Raji (cell line): ENCODE data around the gene ABI1.

Source experiments
- POLR2A ChIP-seq: IDR thresholded peaks from 2 replicates; pipeline ENCODE4 v1.6.1; 2011; ENCODE audit warnings: low read depth, low read length, control low read depth; ENCODE audit not compliant: insufficient read depth

The ABI1 gene

DNA sequence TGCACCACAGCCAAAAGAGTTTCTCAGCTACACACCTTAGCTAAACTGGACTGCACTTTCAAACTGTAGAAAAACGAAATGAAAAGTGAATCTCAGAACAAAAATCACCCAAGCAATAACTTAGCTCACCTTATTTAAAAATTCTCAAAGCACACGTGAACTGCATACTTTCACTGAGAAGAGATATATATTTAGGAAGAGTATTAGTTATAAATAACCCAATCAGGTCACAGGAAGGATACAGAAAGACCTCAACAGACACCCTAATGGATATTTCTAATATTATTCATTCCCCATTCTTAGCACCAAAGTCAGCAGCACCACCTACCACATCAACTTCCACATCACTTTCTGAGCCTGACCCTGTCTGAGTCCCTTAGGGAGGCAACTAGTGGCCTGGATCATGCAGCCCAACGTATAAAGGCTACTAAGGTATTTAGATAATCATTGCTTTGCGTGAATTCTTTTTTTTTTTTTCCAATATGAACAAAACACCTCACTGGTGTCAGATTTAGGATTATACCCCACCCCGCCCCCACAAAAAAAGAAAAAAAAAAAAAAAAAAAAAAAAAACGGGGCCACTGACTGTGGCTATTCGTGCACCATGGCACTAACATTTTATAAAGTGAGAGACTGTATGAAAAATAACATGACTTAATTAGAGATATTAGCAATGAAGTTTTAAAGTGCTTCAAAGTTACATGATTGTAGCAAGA is 2.6 kb downstream of the ABI1 start:
- TF ChIP-seq POLR2A = no peak

DNA sequence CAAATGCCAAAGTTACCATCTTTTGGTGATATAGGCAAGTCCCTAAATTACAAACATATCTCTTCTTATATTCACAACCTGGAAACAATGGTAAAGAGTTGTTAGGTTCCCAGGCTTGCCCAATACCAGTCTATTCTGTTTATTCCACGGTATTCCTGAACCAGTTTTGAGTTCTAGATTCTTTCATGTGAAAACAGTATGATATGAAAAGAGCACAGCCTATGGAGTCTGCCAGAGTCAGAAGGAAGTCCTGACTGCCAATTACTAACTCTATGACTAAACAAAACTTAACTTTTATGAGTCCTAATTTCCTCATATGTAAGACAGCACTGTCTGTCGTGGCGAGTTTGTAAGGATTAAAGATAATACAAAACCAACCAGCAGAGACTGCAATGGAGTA is 5.6 kb downstream of the ABI1 start:
- no peak for TF ChIP-seq POLR2A

DNA sequence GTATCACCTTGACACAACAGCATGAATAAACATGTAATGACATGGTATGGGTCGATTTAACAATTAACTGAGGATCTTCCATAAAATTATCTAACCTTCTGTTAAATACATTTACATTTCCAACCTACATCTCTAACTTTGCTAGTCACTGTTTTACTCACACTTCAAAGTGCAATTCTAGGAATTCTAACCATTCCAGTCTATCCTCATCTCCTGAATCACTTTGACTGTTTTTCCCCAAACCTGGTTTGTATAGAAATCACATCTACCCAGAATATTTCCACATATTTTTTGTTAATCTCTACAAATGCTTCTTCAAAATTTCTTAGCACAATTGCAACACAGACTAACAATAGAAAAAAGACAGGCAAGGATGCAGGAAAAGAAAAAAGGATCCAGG is 6.2 kb downstream of the ABI1 start:
- TF ChIP-seq POLR2A = no peak

DNA sequence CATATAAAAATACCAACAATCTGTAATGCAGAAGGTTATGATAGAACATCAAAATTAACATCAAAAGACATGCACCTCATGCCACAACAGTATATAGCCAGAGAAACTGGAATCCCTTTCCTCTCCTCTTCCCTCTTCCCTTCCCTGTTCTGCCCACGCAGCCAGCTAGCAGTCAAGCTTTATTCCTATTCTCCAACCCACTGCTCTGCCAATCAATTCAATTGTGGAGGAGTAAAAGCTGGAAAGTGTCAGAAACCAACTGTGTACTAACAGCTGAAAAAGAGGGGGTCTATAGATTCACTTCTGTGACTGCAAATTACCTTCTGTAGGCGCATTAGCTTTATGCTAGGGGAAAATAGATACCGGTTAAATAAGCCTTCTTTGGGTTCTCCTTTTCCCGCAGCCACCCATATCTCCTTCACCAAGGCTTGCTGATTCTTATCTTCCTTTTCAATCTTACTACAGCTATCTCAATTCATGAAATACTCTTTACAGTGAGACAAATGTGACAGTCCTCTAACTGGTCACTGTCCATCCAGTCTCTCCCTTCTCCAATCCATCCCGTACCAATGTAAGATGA is 16.3 kb downstream of the ABI1 start:
- TF ChIP-seq POLR2A = no peak

DNA sequence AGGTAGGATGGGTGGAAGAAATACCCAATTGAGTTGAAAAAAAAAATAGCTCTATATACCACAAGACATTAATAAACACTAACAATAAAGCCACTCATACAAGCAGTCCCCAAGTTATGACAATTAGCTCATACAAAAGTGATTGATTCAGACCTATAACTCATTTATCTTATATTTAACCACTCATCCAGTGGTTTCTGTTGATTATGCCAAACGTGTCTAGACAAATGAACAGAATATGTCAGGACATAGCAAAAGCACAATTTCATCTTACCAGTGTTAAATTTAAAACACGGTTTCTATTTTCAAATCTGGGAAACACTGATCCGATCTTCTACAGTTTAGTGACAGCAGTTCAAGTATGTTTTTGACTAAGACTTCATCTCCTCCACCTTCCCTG is 17.0 kb downstream of the ABI1 start:
- no peak for TF ChIP-seq POLR2A

DNA sequence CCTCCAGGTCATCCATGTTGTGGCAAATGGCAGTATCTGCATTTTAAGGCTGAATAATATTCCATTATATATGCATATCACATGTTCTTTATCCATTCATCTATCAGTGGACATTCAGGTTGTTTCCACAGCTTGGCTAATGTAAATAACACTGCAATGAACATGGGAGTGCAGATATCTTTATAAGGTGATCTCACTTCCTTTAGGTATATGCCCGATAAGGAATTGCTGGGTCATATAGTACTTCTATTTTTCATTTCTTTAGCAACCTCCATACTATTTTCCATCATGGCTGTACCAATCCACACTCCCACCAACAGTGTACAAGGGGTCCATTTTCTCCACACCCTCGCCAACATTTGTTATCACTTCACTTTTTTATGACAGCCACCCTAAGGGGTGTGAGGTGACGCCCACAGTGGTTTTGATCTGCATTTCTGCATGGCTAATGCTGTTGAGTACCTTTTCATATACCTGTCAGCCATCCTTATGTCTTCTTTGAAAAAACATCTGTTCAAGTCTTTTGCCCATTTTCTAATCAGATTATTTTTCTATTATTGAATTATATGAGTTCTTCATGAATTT is 18.9 kb downstream of the ABI1 start:
- TF ChIP-seq POLR2A = no peak

DNA sequence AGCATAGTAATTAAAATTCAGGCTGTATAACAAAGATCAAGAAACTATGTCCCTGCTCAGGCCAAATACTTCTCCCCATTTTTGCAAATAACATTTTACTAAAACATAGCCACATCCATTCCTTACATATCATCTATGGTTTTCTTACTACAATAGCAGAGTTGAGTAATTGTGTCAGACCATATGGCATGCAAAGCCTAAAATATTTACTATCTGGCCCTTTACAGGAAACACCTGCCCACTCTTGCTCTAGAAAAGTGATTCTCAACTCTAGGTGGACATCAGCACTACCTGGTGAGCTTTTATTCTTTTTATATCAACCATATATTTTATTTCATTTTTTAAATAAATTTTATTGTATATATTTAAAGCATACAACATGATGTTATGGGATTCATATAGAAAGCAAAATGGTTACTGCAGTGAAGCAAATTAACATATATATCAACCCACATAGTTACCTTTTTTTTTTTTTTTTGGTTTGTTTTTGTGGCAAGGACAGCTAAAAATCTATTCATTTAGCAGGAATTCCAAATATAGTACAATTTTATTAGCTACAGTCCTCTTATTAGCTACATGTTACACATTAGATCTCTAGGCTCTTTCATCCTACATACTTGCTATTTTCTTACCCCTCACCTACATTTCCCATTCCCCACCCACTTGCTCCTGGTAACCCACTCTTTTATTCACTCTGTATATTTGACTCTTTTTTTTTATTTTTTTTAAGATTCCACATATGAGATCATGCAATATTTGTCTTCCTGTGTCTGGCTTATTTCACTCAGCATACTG is 19.6 kb downstream of the ABI1 start:
- no peak for TF ChIP-seq POLR2A

DNA sequence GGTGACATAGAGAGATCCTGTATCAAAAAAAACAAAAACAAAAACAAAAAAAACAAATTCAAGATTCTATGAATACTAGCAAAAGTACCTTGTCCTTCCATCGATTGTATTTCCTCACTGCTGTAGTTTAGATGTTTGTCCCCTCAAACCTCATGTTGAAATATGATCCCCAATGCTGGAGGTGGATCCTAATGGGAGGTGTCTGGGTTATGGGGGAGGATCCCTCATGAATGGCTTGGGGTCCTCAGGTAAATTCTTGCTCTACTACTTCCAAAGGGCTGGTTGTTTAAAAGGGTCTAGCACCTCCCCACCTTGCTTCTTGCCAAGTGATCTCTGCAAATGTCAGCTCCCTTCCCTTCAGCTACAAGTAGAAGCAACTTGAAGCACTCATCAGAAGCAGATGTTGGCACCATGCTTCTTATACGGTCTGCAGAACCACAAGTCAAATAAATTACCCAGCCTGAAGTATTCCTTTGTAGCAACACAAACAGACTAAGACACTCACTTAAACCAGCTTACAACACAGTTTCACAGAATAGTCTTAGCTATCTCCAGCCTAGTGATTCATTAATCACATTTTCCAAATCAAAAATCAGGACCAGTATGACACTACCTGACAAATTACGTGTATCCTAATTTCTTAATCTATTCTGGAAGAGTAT is 20.7 kb downstream of the ABI1 start:
- no peak for TF ChIP-seq POLR2A

DNA sequence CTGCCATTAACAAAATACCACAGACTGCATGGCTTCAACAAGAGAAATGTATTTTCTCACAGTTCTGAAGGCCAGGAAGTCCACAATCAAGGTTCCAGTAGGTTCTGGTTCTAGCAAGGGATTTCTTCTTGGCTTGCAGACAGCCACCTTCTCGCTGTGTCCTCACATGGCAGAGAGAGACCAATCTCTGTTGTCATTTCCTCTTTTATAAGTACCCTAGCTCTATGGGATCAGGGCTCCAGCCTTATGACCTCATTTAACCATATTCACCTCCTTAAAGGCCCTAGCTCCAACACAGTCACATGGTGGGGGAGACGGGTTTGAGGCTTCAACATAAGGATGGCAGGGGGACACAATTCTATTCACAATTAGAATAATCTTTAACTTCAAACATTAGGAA is 23.6 kb downstream of the ABI1 start:
- TF ChIP-seq POLR2A = no peak

DNA sequence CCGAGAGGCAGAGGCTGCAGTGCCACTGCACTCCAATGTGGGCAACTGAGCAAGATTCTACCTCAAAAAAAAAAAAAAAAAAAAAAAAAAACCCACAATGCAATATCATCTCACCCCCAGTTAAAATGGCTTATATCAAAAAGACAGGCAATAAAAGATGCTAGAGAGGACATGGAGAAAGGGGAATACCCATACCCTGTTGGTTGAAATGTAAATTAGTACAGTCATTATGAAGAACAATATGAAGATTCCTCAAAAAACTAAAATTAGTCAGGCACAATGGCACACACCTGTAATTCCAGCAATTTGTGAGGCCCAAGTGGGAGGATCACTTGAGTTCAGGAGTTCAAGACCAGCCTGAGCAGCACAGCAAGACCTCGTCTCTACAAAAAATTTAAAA is 25.7 kb downstream of the ABI1 start:
- TF ChIP-seq POLR2A = no peak

DNA sequence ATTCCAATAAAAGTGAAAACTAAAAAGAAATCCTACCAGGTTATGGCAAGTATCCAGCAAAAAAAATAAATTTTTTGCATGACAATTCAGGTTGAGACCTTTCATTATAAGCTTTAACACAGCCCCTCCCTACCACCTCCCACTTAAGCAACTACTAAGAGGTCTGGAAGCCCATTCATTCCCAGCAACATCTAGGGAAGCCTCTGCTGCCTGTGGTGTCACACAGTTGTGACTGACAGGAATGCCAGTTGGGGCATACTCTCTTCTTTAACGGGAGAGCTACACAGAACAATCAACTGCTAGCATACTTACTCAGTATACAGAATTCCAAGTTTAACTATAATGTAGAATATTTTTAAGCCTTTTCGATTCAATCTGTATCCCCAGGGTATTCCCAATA is 27.8 kb downstream of the ABI1 start:
- no peak for TF ChIP-seq POLR2A

DNA sequence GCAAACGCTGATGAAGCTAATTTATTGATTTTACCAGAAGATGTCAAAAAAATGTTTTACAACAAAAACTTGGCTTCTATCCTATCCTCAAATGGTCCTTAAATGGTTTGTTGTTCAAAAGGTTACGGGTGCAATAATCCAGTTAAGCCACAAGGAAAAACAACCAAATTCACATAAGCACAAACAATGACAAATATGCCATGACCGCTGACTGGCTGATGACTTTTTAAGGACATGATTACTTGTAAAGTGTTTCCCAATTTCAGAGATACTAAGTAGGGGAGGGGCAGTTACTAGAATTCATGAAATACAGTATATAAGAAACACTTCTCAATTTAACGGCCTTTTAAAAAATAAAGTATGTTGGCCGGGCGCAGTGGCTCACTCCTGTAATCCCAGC is 28.8 kb downstream of the ABI1 start:
- no peak for TF ChIP-seq POLR2A

DNA sequence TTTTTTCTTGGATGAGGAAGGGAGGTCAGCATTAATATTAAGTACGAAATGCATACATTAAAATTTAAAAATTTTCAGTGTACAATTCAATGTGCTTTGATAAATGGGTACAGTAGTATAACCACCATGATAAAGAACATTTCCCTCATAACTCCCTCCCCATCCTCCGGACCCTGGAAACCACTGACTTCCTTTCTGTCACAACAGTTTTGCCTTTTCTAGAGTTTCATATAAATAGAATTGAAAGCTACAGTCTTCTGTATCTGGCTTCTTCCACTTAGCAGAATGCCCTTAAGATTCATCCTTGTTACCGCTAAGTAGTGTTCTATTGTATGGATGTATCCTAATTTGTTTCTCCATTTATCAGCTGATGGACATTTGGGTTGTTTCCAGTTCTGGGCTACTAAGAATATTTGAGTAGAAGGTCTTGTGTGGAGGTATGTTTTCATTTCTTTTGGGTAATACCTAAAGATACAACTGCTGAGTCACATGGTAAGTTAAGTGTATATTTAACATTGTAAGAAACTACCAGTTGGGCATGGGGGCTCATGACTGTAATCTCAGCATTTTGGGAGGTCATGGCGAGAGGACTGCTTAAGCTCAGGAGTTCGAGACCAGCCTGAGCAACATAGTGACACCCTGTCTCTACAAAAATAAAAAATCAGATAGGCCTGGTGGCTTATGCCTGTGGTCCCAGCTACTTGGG is 30.8 kb downstream of the ABI1 start:
- no peak for TF ChIP-seq POLR2A

DNA sequence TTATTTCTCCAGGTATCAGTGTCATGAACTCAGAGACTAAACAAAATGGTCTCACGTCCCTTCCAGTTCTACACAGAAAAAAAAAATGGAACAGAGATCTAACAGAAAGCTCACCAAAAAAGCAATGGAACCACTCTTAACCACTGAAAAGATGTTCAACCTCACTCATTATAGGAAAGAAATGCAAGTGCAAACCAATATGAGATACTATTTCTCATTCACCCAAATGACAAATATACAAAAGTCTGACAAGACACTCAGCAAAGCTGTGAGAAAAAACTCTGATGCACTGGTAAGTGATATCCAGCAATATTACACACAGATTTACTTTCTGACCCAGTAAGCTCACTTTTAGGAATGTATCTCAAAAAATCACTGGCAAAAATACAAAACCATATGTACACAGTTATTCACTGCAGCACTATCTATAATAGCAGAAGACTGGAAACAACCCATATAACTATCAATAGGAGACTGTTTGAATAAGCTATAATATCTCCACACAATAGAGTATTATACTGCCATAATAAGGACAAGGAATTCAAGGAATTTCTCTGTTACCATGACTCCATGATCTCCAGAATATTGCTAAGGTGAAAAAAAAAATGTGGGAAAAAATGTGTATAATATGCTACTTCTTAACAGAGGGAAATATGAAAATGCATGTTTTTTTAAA is 36.6 kb downstream of the ABI1 start:
- TF ChIP-seq POLR2A = no peak
